H1 (cell line): ENCODE measurements around the gene TAS1R3. TPM values are rescaled to one million over a fixed set of nuclear protein-coding genes. Genes with fewer than 3 reads are reported as not detected.

Experiments
- CTCF ChIA-PET: fragments of 300-600 bp; sonication (Branson Sonifier 250); formaldehyde crosslinking; loops from one replicate; lab custom pipeline; 2021; ENCODE audit not compliant: partially characterized antibody; lab: Charles Lee
- POLR2A ChIA-PET: fragments of 300-600 bp; sonication (Branson Sonifier 250); formaldehyde crosslinking; loops from one replicate; lab custom pipeline; 2021; ENCODE audit warnings: inconsistent platforms; ENCODE audit not compliant: partially characterized antibody; lab: Charles Lee
- DNase-seq, 2 experiments: peaks; one replicate each; pipeline versions ENCODE4 v3.0.0 to v3.0.0-alpha.2; 2010 to 2022; ENCODE audit warnings: low spot score in 2 of 2, low read depth in 1 of 2, mixed read lengths in 1 of 2
- FAIRE-seq: peaks from 2 replicates; lab custom pipeline; 2011; peaks lifted over from hg19 to GRCh38; lab: Jason Lieb, UNC
- H2AFZ ChIP-seq: 2 replicates; pipeline ENCODE4 v1.8.1; 2012; ENCODE audit warnings: low read length, inconsistent platforms
- H2AK5ac ChIP-seq: 2 replicates; pipeline ENCODE4 v1.6.1; 2013; ENCODE audit warnings: low read depth, low read length
- H2BK120ac ChIP-seq: replicated peaks from 2 replicates; pipeline ENCODE3; 2013; ENCODE audit warnings: low read depth, low read length, inconsistent platforms
- H2BK12ac ChIP-seq: 2 replicates; pipeline ENCODE4 v1.6.1; 2013; ENCODE audit warnings: low read depth, low read length
- H2BK15ac ChIP-seq: 2 replicates; pipeline ENCODE4 v1.6.1; 2013; ENCODE audit warnings: low read length
- H2BK20ac ChIP-seq: 2 replicates; pipeline ENCODE4 v1.6.1; 2013; ENCODE audit warnings: low read length
- H2BK5ac ChIP-seq: 2 replicates; pipeline ENCODE4 v1.6.1; 2013; ENCODE audit warnings: low read depth, low read length
- H3K14ac ChIP-seq: 2 replicates; pipeline ENCODE4 v1.6.1; 2013; ENCODE audit warnings: inconsistent platforms; ENCODE audit not compliant: insufficient read length
- H3K18ac ChIP-seq: 2 replicates; pipeline ENCODE4 v1.6.1; 2013; ENCODE audit warnings: low read length; ENCODE audit errors: extremely low read depth
- H3K23ac ChIP-seq: 2 replicates; pipeline ENCODE4 v1.6.1; 2013; ENCODE audit warnings: inconsistent platforms; ENCODE audit not compliant: insufficient read length
- H3K23me2 ChIP-seq: 2 replicates; pipeline ENCODE4 v1.6.1; 2013; ENCODE audit warnings: low read depth, low read length
- H3K27ac ChIP-seq: 2 replicates; pipeline ENCODE4 v1.6.1; 2011; ENCODE audit warnings: low read depth, low read length, inconsistent platforms
- H3K27me3 ChIP-seq, 4 experiments: replicated peaks in 1 of 4; 1 replicate in 1 of 4; 2 replicates in 3 of 4; pipeline versions ENCODE4 v1.6.1 to v1.8.1; 2011 to 2013; ENCODE audit warnings: low read length in 3 of 4, mild to moderate bottlenecking in 3 of 4, inconsistent platforms in 2 of 4, mixed read lengths in 2 of 4, moderate library complexity in 1 of 4; ENCODE audit not compliant: control insufficient read depth in 3 of 4, insufficient read depth in 3 of 4; ENCODE audit errors: extremely low read depth in 1 of 4
- H3K36me3 ChIP-seq, 4 experiments: 2 replicates each; pipeline versions ENCODE4 v1.6.1 to v1.8.1; 2011 to 2013; ENCODE audit warnings: mild to moderate bottlenecking in 4 of 4, low read length in 3 of 4, moderate library complexity in 2 of 4, control low read depth in 1 of 4, inconsistent platforms in 1 of 4; ENCODE audit not compliant: insufficient read depth in 4 of 4, control insufficient read depth in 2 of 4
- H3K4ac ChIP-seq: replicated peaks from 2 replicates; pipeline ENCODE3; 2013; ENCODE audit warnings: low read length, low read depth, mixed read lengths, inconsistent platforms; ENCODE audit not compliant: insufficient read length
- H3K4me1 ChIP-seq, 4 experiments: replicated peaks in 1 of 4; 1 replicate in 1 of 4; 2 replicates in 3 of 4; pipeline versions ENCODE4 v1.6.1 to v1.8.1; 2011 to 2013; ENCODE audit warnings: low read length in 3 of 4, inconsistent platforms in 2 of 4, mixed read lengths in 1 of 4; ENCODE audit not compliant: insufficient read depth in 4 of 4, control insufficient read depth in 3 of 4
- H3K4me2 ChIP-seq, 2 experiments: 2 replicates each; pipeline versions ENCODE4 v1.6.1 to v1.8.1; 2011 to 2013; ENCODE audit warnings: low read depth in 2 of 2, low read length in 2 of 2, control low read depth in 1 of 2, inconsistent platforms in 1 of 2, mild to moderate bottlenecking in 1 of 2; ENCODE audit not compliant: insufficient read depth in 1 of 2
- H3K4me3 ChIP-seq, 4 experiments: fragments of 200-600, 300-600 bp in 1 of 4; sonication (generic), shearing (Covaris generic), sonication (Bioruptor Twin) in 1 of 4; 2 replicates each; pipeline versions ENCODE4 v1.5.1 to v1.8.1; 2011 to 2016; ENCODE audit warnings: low read length in 4 of 4, low read depth in 3 of 4, control low read depth in 2 of 4, inconsistent platforms in 2 of 4, mild to moderate bottlenecking in 2 of 4, mixed read lengths in 1 of 4, moderate library complexity in 1 of 4; ENCODE audit not compliant: insufficient read depth in 2 of 4; ENCODE audit errors: extremely low read depth in 1 of 4
- H3K56ac ChIP-seq: replicated peaks from 2 replicates; pipeline ENCODE3; 2013; ENCODE audit warnings: low read depth, mild to moderate bottlenecking, mixed read lengths, low read length, inconsistent platforms; ENCODE audit not compliant: insufficient read length
- H3K79me1 ChIP-seq: 2 replicates; pipeline ENCODE4 v1.6.1; 2013; ENCODE audit warnings: low read depth, low read length, control low read depth
- H3K79me2 ChIP-seq, 2 experiments: 2 replicates each; pipeline versions ENCODE4 v1.6.1 to v1.8.1; 2012 to 2013; ENCODE audit warnings: low read length in 2 of 2, mild to moderate bottlenecking in 2 of 2, inconsistent platforms in 1 of 2; ENCODE audit not compliant: insufficient read depth in 2 of 2, control insufficient read depth in 1 of 2
- H3K9ac ChIP-seq, 4 experiments: replicated peaks in 1 of 4; 1 replicate in 1 of 4; 2 replicates in 3 of 4; pipeline versions ENCODE4 v1.6.1 to v1.8.1; 2011 to 2013; ENCODE audit warnings: low read depth in 3 of 4, low read length in 3 of 4, control low read depth in 2 of 4, mild to moderate bottlenecking in 2 of 4, moderate library complexity in 2 of 4, inconsistent platforms in 1 of 4; ENCODE audit errors: extremely low read depth in 1 of 4
- H3K9me3 ChIP-seq, 2 experiments: 2 replicates each; pipeline versions ENCODE4 v1.6.1 to v1.8.1; 2012 to 2013; ENCODE audit warnings: mild to moderate bottlenecking in 2 of 2, moderate library complexity in 2 of 2, control low read depth in 1 of 2, inconsistent platforms in 1 of 2, low read depth in 1 of 2, low read length in 1 of 2, mixed read lengths in 1 of 2; ENCODE audit not compliant: insufficient read depth in 2 of 2
- H4K20me1 ChIP-seq, 2 experiments: replicated peaks in 1 of 2; 2 replicates each; pipeline versions ENCODE3 to v1.8.1; 2011 to 2013; ENCODE audit warnings: inconsistent platforms in 2 of 2, low read length in 2 of 2, mild to moderate bottlenecking in 1 of 2; ENCODE audit not compliant: insufficient read depth in 2 of 2, control insufficient read depth in 1 of 2
- H4K5ac ChIP-seq: 2 replicates; pipeline ENCODE4 v1.6.1; 2013; ENCODE audit warnings: low read length, low read depth, mixed read lengths, inconsistent platforms; ENCODE audit not compliant: insufficient read length
- H4K8ac ChIP-seq: 2 replicates; pipeline ENCODE4 v1.8.0; 2013; ENCODE audit warnings: mild to moderate bottlenecking, moderate library complexity, low read length, inconsistent platforms; ENCODE audit not compliant: insufficient read depth; ENCODE audit errors: extremely low read depth
- H4K91ac ChIP-seq: replicated peaks from 2 replicates; pipeline ENCODE3; 2013; ENCODE audit warnings: low read length, mixed read lengths, inconsistent platforms; ENCODE audit not compliant: insufficient read length
- BACH1 ChIP-seq: IDR thresholded peaks from 2 replicates; pipeline ENCODE4 v1.6.1; 2012; ENCODE audit warnings: low read length, improper control_type of control experiment
- SP4 ChIP-seq: IDR thresholded peaks from 2 replicates; pipeline ENCODE4 v1.6.1; 2012; ENCODE audit warnings: low read length, inconsistent platforms
- WGBS, 2 experiments: shearing (Covaris generic) in 1 of 2; methylation state at CpG; one replicate each; pipeline versions ENCODE4 v1.1.6 to v1.1.7; 2013 to 2015; ENCODE audit warnings: low lambda C conversion rate in 2 of 2, mixed read lengths in 2 of 2, inconsistent platforms in 1 of 2, low coverage in 1 of 2, missing lambda C conversion rate in 1 of 2; ENCODE audit not compliant: insufficient replicate concordance in 2 of 2, insufficient coverage in 1 of 2, insufficient read length in 1 of 2; ENCODE audit errors: extremely low coverage in 1 of 2, missing lambda C conversion rate in 1 of 2; 5-methylcytosine and 5-hydroxymethylcytosine counted together
- polyA plus RNA-seq, 7 experiments: library from polyadenylated mRNA; depleted of rRNA in 3 of 7; stranded (reverse) in 5 of 7; unstranded in 2 of 7; fragments of >200 nt in 5 of 7; fragments of 200-250 nt in 2 of 7; gene quantifications; 1 replicate in 5 of 7; 2 replicates in 1 of 7; 4 replicates in 1 of 7; pipeline versions ENCODE4 v1.2.1 to v1.2.3, GENCODE V29; 2011 to 2013; ENCODE audit warnings: missing spikeins in 2 of 7, mixed read lengths in 2 of 7
- total RNA-seq: library from RNA; stranded (reverse); fragmentation: NEBNext Ultra II Directional; extraction: Animal tissue kit (Norgen Biotek cat#: 25700); gene quantifications from 2 replicates; pipeline ENCODE4 v1.2.1, GENCODE V29; 2021

TAS1R3 gene
- total and polyA plus RNA-seq, 2 of the 8 experiments (the other 6 are each of a cell fraction or from before 2014, with no cell fraction given): 0.03 to 0.19 TPM

- Histone ChIP-seq H3K9me3 (peaks cover 12 to 18% of the 10 kb centered on the region in 2 experiments; a peak in 3 of 4 replicates), H3K14ac (no peak overlapping the region), H3K23me2 (peaks cover 17% of the 10 kb centered on the region; the same call in 1 of the 2 replicates), H3K18ac (no peak overlapping the region), H3K4me1 (peaks cover 0 to 7% (median 5%) of the 10 kb centered on the region in 4 experiments; a peak in 5 of 7 replicates), H2BK12ac (no peak overlapping the region), H2BK120ac (no peak overlapping the region), H3K27ac (no peak overlapping the region), H3K79me2 (no peaks in the 10 kb centered on the region), H2BK20ac (no peak overlapping the region; the same call in 1 of the 2 replicates), H4K5ac (no peak overlapping the region), H3K36me3 (no peaks in the 10 kb centered on the region; a peak in 1 of 8 replicates), H3K9ac (no peak overlapping the region), H3K4me3 (no peak overlapping the region), H2AK5ac (peak overlapping the region; percentile 82; the same call in 1 of the 2 replicates), H4K91ac (no peak overlapping the region), H3K79me1 (no peaks in the 10 kb centered on the region), H3K23ac (no peak overlapping the region), H3K56ac (peak overlapping the region; percentile 94), H4K8ac (no peak overlapping the region), H3K27me3 (no peaks in the 10 kb centered on the region; a peak in 1 of 7 replicates), H2AFZ (no peak overlapping the region), H4K20me1 (peaks cover 0 to 9% of the 10 kb centered on the region in 2 experiments), H3K4ac (no peak overlapping the region), H2BK5ac (no peak overlapping the region), H3K4me2 (no peak overlapping the region), H2BK15ac (no peak overlapping the region)
- ChIA-PET CTCF (no interaction called here), POLR2A (interaction anchor here (0.8 to 33.4 kb wide), 2 partner anchors 29 to 57 kb away, joined by 3 to 719 read pairs; partner anchors contain the start of genes CCNL2 and MRPL20)
- FAIRE-seq (no peak), DNase-seq (no peak)
- WGBS, 2 experiments: 87 to 100% methylated on average over 5 of the region's 5 CpGs
- TF ChIP-seq SP4 (no peak), BACH1 (peak; percentile 29)
Observed at GRCh38 chr1:1367315-1367714, 36.2 kb downstream of the TAS1R3 start.
